ENCODE data around the gene DUS1L. TPM values are rescaled to one million over a fixed set of nuclear protein-coding genes. Genes with fewer than 3 reads are reported as not detected.

The DUS1L gene
- polyA plus RNA-seq, 2 of the 4 experiments (the other 2 are of a cell fraction), result 48.1 to 83.6 TPM

Other genes starting within 250 kb of the DUS1L start
- 30.9 and 32.0 TPM in 2 replicates for gene MCRIP1, start 232.5 kb downstream of the DUS1L start, polyA plus RNA-seq (2011; rRNA removed)
- gene MCRIP1, start 232.5 kb downstream of the DUS1L start, polyA plus RNA-seq (2017; fragmentation: RNase III; extraction: RNeasy Plus Mini Kit Qiagen cat#74134 plus additional on column Dnase treatment), result 43.9 to 51.0 TPM (median 45.1 TPM) in 3 replicates
- gene PPP1R27, start 230.8 kb downstream of the DUS1L start, polyA plus RNA-seq (2011; rRNA removed), result not detected in 2 replicates
- gene PPP1R27, start 230.8 kb downstream of the DUS1L start, polyA plus RNA-seq (2017; fragmentation: RNase III; extraction: RNeasy Plus Mini Kit Qiagen cat#74134 plus additional on column Dnase treatment), result 0.09 TPM in 1 of 3 replicates, not detected in the others
- gene P4HB, start 205.3 kb downstream of the DUS1L start, polyA plus RNA-seq (2011; rRNA removed), result 102 and 285 TPM in 2 replicates
- 606 to 622 TPM (median 607 TPM) in 3 replicates for gene P4HB, start 205.3 kb downstream of the DUS1L start, polyA plus RNA-seq (2017; fragmentation: RNase III; extraction: RNeasy Plus Mini Kit Qiagen cat#74134 plus additional on column Dnase treatment)
- gene ARHGDIA, start 194.5 kb downstream of the DUS1L start, polyA plus RNA-seq (2011; rRNA removed), result 44.3 and 64.0 TPM in 2 replicates
- 497 to 567 TPM (median 503 TPM) in 3 replicates for gene ARHGDIA, start 194.5 kb downstream of the DUS1L start, polyA plus RNA-seq (2017; fragmentation: RNase III; extraction: RNeasy Plus Mini Kit Qiagen cat#74134 plus additional on column Dnase treatment)
- 125 and 130 TPM in 2 replicates for gene ALYREF, start 174.2 kb downstream of the DUS1L start, polyA plus RNA-seq (2011; rRNA removed)
- 135 to 164 TPM (median 141 TPM) in 3 replicates for gene ALYREF, start 174.2 kb downstream of the DUS1L start, polyA plus RNA-seq (2017; fragmentation: RNase III; extraction: RNeasy Plus Mini Kit Qiagen cat#74134 plus additional on column Dnase treatment)
- 351 and 428 TPM in 2 replicates for gene ANAPC11, start 174.1 kb downstream of the DUS1L start, polyA plus RNA-seq (2011; rRNA removed)
- gene ANAPC11, start 174.1 kb downstream of the DUS1L start, polyA plus RNA-seq (2017; fragmentation: RNase III; extraction: RNeasy Plus Mini Kit Qiagen cat#74134 plus additional on column Dnase treatment), result 352 to 382 TPM (median 377 TPM) in 3 replicates
- gene NPB, start 163.6 kb downstream of the DUS1L start, polyA plus RNA-seq (2011; rRNA removed), result 0.34 and 0.41 TPM in 2 replicates
- 0.29 to 0.45 TPM (median 0.38 TPM) in 3 replicates for gene NPB, start 163.6 kb downstream of the DUS1L start, polyA plus RNA-seq (2017; fragmentation: RNase III; extraction: RNeasy Plus Mini Kit Qiagen cat#74134 plus additional on column Dnase treatment)
- 7.1 and 7.7 TPM in 2 replicates for gene PCYT2, start 154.4 kb downstream of the DUS1L start, polyA plus RNA-seq (2011; rRNA removed)
- gene PCYT2, start 154.4 kb downstream of the DUS1L start, polyA plus RNA-seq (2017; fragmentation: RNase III; extraction: RNeasy Plus Mini Kit Qiagen cat#74134 plus additional on column Dnase treatment), result 14.8 to 17.0 TPM (median 16.3 TPM) in 3 replicates
- gene SIRT7, start 147.6 kb downstream of the DUS1L start, polyA plus RNA-seq (2011; rRNA removed), result 9.8 and 13.7 TPM in 2 replicates
- gene SIRT7, start 147.6 kb downstream of the DUS1L start, polyA plus RNA-seq (2017; fragmentation: RNase III; extraction: RNeasy Plus Mini Kit Qiagen cat#74134 plus additional on column Dnase treatment), result 34.0 to 35.2 TPM (median 34.8 TPM) in 3 replicates
- gene MAFG, start 138.1 kb downstream of the DUS1L start, polyA plus RNA-seq (2011; rRNA removed), result 41.6 and 47.9 TPM in 2 replicates
- gene MAFG, start 138.1 kb downstream of the DUS1L start, polyA plus RNA-seq (2017; fragmentation: RNase III; extraction: RNeasy Plus Mini Kit Qiagen cat#74134 plus additional on column Dnase treatment), result 49.8 to 57.9 TPM (median 52.4 TPM) in 3 replicates
- gene PYCR1, start 128.5 kb downstream of the DUS1L start, polyA plus RNA-seq (2011; rRNA removed), result 77.1 and 81.4 TPM in 2 replicates
- 81.4 to 93.3 TPM (median 87.2 TPM) in 3 replicates for gene PYCR1, start 128.5 kb downstream of the DUS1L start, polyA plus RNA-seq (2017; fragmentation: RNase III; extraction: RNeasy Plus Mini Kit Qiagen cat#74134 plus additional on column Dnase treatment)
- not detected in 2 replicates for gene MYADML2, start 118.6 kb downstream of the DUS1L start, polyA plus RNA-seq (2011; rRNA removed)
- not detected in 3 replicates for gene MYADML2, start 118.6 kb downstream of the DUS1L start, polyA plus RNA-seq (2017; fragmentation: RNase III; extraction: RNeasy Plus Mini Kit Qiagen cat#74134 plus additional on column Dnase treatment)
- 0.06 and 0.08 TPM in 2 replicates for gene NOTUM, start 104.6 kb downstream of the DUS1L start, polyA plus RNA-seq (2011; rRNA removed)
- 0.45 to 0.92 TPM (median 0.91 TPM) in 3 replicates for gene NOTUM, start 104.6 kb downstream of the DUS1L start, polyA plus RNA-seq (2017; fragmentation: RNase III; extraction: RNeasy Plus Mini Kit Qiagen cat#74134 plus additional on column Dnase treatment)
- gene ASPSCR1, start 88.2 kb downstream of the DUS1L start, polyA plus RNA-seq (2011; rRNA removed), result 10.3 and 12.3 TPM in 2 replicates
- gene ASPSCR1, start 88.2 kb downstream of the DUS1L start, polyA plus RNA-seq (2017; fragmentation: RNase III; extraction: RNeasy Plus Mini Kit Qiagen cat#74134 plus additional on column Dnase treatment), result 24.5 to 29.4 TPM (median 25.7 TPM) in 3 replicates
- gene CENPX, start 42.9 kb downstream of the DUS1L start, polyA plus RNA-seq (2011; rRNA removed), result 79.4 and 80.5 TPM in 2 replicates
- 208 to 231 TPM (median 222 TPM) in 3 replicates for gene CENPX, start 42.9 kb downstream of the DUS1L start, polyA plus RNA-seq (2017; fragmentation: RNase III; extraction: RNeasy Plus Mini Kit Qiagen cat#74134 plus additional on column Dnase treatment)
- 6.0 and 6.4 TPM in 2 replicates for gene LRRC45, start 42.5 kb downstream of the DUS1L start, polyA plus RNA-seq (2011; rRNA removed)
- gene LRRC45, start 42.5 kb downstream of the DUS1L start, polyA plus RNA-seq (2017; fragmentation: RNase III; extraction: RNeasy Plus Mini Kit Qiagen cat#74134 plus additional on column Dnase treatment), result 19.1 to 24.5 TPM (median 21.6 TPM) in 3 replicates
- gene RAC3, start 34.1 kb downstream of the DUS1L start, polyA plus RNA-seq (2011; rRNA removed), result 9.9 and 11.9 TPM in 2 replicates
- 19.9 to 21.0 TPM (median 20.4 TPM) in 3 replicates for gene RAC3, start 34.1 kb downstream of the DUS1L start, polyA plus RNA-seq (2017; fragmentation: RNase III; extraction: RNeasy Plus Mini Kit Qiagen cat#74134 plus additional on column Dnase treatment)
- gene DCXR, start 28.1 kb downstream of the DUS1L start, polyA plus RNA-seq (2011; rRNA removed), result 39.3 and 48.3 TPM in 2 replicates
- 62.0 to 70.7 TPM (median 69.6 TPM) in 3 replicates for gene DCXR, start 28.1 kb downstream of the DUS1L start, polyA plus RNA-seq (2017; fragmentation: RNase III; extraction: RNeasy Plus Mini Kit Qiagen cat#74134 plus additional on column Dnase treatment)
- 8.4 and 8.9 TPM in 2 replicates for gene RFNG, start 14.0 kb downstream of the DUS1L start, polyA plus RNA-seq (2011; rRNA removed)
- gene RFNG, start 14.0 kb downstream of the DUS1L start, polyA plus RNA-seq (2017; fragmentation: RNase III; extraction: RNeasy Plus Mini Kit Qiagen cat#74134 plus additional on column Dnase treatment), result 21.3 to 31.5 TPM (median 25.7 TPM) in 3 replicates
- 89.4 and 93.8 TPM in 2 replicates for gene GPS1, start 13.9 kb downstream of the DUS1L start, polyA plus RNA-seq (2011; rRNA removed)
- 122 to 130 TPM (median 126 TPM) in 3 replicates for gene GPS1, start 13.9 kb downstream of the DUS1L start, polyA plus RNA-seq (2017; fragmentation: RNase III; extraction: RNeasy Plus Mini Kit Qiagen cat#74134 plus additional on column Dnase treatment)
- gene FASN, start 32.4 kb upstream of the DUS1L start, polyA plus RNA-seq (2011; rRNA removed), result 12.9 and 16.3 TPM in 2 replicates
- gene FASN, start 32.4 kb upstream of the DUS1L start, polyA plus RNA-seq (2017; fragmentation: RNase III; extraction: RNeasy Plus Mini Kit Qiagen cat#74134 plus additional on column Dnase treatment), result 114 to 169 TPM (median 144 TPM) in 3 replicates
- gene CCDC57, start 147.0 kb upstream of the DUS1L start, polyA plus RNA-seq (2011; rRNA removed), result 16.6 and 18.5 TPM in 2 replicates
- gene CCDC57, start 147.0 kb upstream of the DUS1L start, polyA plus RNA-seq (2017; fragmentation: RNase III; extraction: RNeasy Plus Mini Kit Qiagen cat#74134 plus additional on column Dnase treatment), result 18.2 to 22.1 TPM (median 18.9 TPM) in 3 replicates
- 28.6 and 40.0 TPM in 2 replicates for gene SLC16A3, start 163.2 kb upstream of the DUS1L start, polyA plus RNA-seq (2011; rRNA removed)
- gene SLC16A3, start 163.2 kb upstream of the DUS1L start, polyA plus RNA-seq (2017; fragmentation: RNase III; extraction: RNeasy Plus Mini Kit Qiagen cat#74134 plus additional on column Dnase treatment), result 77.9 to 97.7 TPM (median 90.9 TPM) in 3 replicates
- gene CSNK1D, start 207.9 kb upstream of the DUS1L start, polyA plus RNA-seq (2011; rRNA removed), result 130 and 139 TPM in 2 replicates
- gene CSNK1D, start 207.9 kb upstream of the DUS1L start, polyA plus RNA-seq (2017; fragmentation: RNase III; extraction: RNeasy Plus Mini Kit Qiagen cat#74134 plus additional on column Dnase treatment), result 151 to 173 TPM (median 163 TPM) in 3 replicates